Tibial artery (tissue), 4 donors: ENCODE measurements around the gene LHPP.

Experiments
- DNase-seq, 2 donors: peaks; one replicate each; pipeline ENCODE4 v3.0.0-alpha.2; 2019
- H3K27ac ChIP-seq, 2 donors: fragments of 200-600 bp; sonication (generic) in 1 of 2; 1 replicate in 1 of 2; 2 replicates in 1 of 2; pipeline ENCODE4 v1.5.1; 2018 to 2019; ENCODE audit warnings: mild to moderate bottlenecking in 1 of 2
- H3K27me3 ChIP-seq, 2 donors: fragments of 200-600 bp; sonication (generic) in 1 of 2; one replicate each; pipeline versions ENCODE4 v1.5.1 to v1.6.0; 2016 to 2019
- H3K36me3 ChIP-seq, 3 donors: fragments of 200-600 bp; sonication (generic) in 2 of 3; one replicate each; pipeline ENCODE4 v1.5.1; 2016 to 2019; ENCODE audit warnings: mild to moderate bottlenecking in 2 of 3
- H3K4me1 ChIP-seq, 4 donors: fragments of 200-600 bp; sonication (generic) in 2 of 4; 1 replicate in 3 of 4; 2 replicates in 1 of 4; pipeline ENCODE4 v1.5.1; 2016 to 2019
- H3K4me3 ChIP-seq, 2 donors: fragments of 200-600 bp; sonication (generic) in 1 of 2; 1 replicate in 1 of 2; 2 replicates in 1 of 2; pipeline ENCODE4 v1.5.1; 2018 to 2019; ENCODE audit warnings: mild to moderate bottlenecking in 2 of 2
- H3K9me3 ChIP-seq, 3 donors: fragments of 200-600 bp; sonication (generic) in 1 of 3; one replicate each; pipeline ENCODE4 v1.5.1; 2016 to 2019
- CTCF ChIP-seq, 2 experiments: fragments of 200-600 bp in 1 of 2; fragments of 450-650 bp in 1 of 2; IDR thresholded peaks; one replicate each; pipeline ENCODE4 v1.5.1; 2017 to 2019; ENCODE audit warnings: antibody characterized with exemption in 2 of 2, mild to moderate bottlenecking in 1 of 2, moderate library complexity in 1 of 2
- intact Hi-C: fragments of 100-400 bp; cut with DNase I; formaldehyde crosslinking; loops from one replicate; pipeline ENCODE4 v1.15.0; 2023; ENCODE audit warnings: low total_unique reads

Gene LHPP

GRCh38 chr10:124574456-124575070 lies 112.9 kb downstream of the LHPP start:
- intact Hi-C loops, result no loop called here
- H3K27me3 ChIP-seq, result no peaks in the 10 kb centered on the region
- H3K9me3 ChIP-seq, result no peaks in the 10 kb centered on the region
- no peak for TF ChIP-seq CTCF (IDR thresholded peaks at IDR 0.05)
- no peak overlapping the region for H3K4me3 ChIP-seq
- H3K36me3 ChIP-seq, result no peaks in the 10 kb centered on the region
- H3K4me1 ChIP-seq, result peaks cover 0 to 11% (median 7%) of the 10 kb centered on the region in 4 donors
- DNase-seq, result peak in 1 of 2 donors; percentile 43
- no peak overlapping the region for H3K27ac ChIP-seq

- Histone ChIP-seq H3K27me3 (no peaks in the 10 kb centered on the region), H3K27ac (no peak overlapping the region), H3K4me1 (peaks cover 0 to 11% (median 7%) of the 10 kb centered on the region in 4 donors), H3K9me3 (no peaks in the 10 kb centered on the region), H3K4me3 (no peak overlapping the region), H3K36me3 (no peaks in the 10 kb centered on the region)
- peak in 1 of 2 donors; percentile 55 for DNase-seq
- no peak for TF ChIP-seq CTCF (IDR thresholded peaks at IDR 0.05)
- intact Hi-C loops, result no loop called here
Observed at GRCh38 chr10:124575107-124576035, 113.7 kb downstream of the LHPP start.

GRCh38 chr10:124576526-124577420 lies 115.2 kb downstream of the LHPP start:
- DNase-seq, result peak in 1 of 2 donors; percentile 46

GRCh38 chr10:124577651-124578050 lies 116.0 kb downstream of the LHPP start:
- peaks cover 0 to 11% (median 7%) of the 10 kb centered on the region in 4 donors for H3K4me1 ChIP-seq
- no peak for TF ChIP-seq CTCF (IDR thresholded peaks at IDR 0.05)
- no peaks in the 10 kb centered on the region for H3K27me3 ChIP-seq
- H3K4me3 ChIP-seq, result no peak overlapping the region
- no peak overlapping the region for H3K27ac ChIP-seq
- no peaks in the 10 kb centered on the region for H3K9me3 ChIP-seq
- DNase-seq, result peak in 1 of 2 donors; percentile 54
- intact Hi-C loops, result no loop called here
- no peaks in the 10 kb centered on the region for H3K36me3 ChIP-seq

More at GRCh38 chr10:124576526-124577420, 115.2 kb downstream of the LHPP start:
- Histone ChIP-seq H3K27ac (no peak overlapping the region), H3K36me3 (no peaks in the 10 kb centered on the region), H3K9me3 (no peaks in the 10 kb centered on the region), H3K4me3 (no peak overlapping the region), H3K27me3 (no peaks in the 10 kb centered on the region), H3K4me1 (peaks cover 0 to 11% (median 7%) of the 10 kb centered on the region in 4 donors)
- intact Hi-C loops, result no loop called here
- no peak for TF ChIP-seq CTCF (IDR thresholded peaks at IDR 0.05)
